ENCODE measurements around the gene KCNIP4. TPM values are rescaled to one million over a fixed set of nuclear protein-coding genes. Genes with fewer than 3 reads are reported as not detected.

KCNIP4 gene
- total and polyA plus RNA-seq, 10 of the 15 experiments (the other 5 are each of a cell fraction or from before 2014, with no cell fraction given) = 0.03 to 0.23 (median 0.13) TPM; not detected in 7

- H3K79me2 ChIP-seq (ENCODE audit: control insufficient read depth, insufficient read depth, low read length) = no peaks in the 10 kb centered on the region
- SMC1A ChIA-PET (ENCODE audit: uncharacterized antibody, unreplicated experiment) = no interaction called here
- H3K9me3 ChIP-seq (replicated peaks; ENCODE audit: control insufficient read depth, insufficient read depth, low read length) = no peaks in the 10 kb centered on the region
- ATAC-seq (no peak), FAIRE-seq (no peak), DNase-seq (ENCODE audit: low read depth, low spot score) (no peak)
- H3K27me3 ChIP-seq (replicated peaks in 1 of 2; ENCODE audit: control insufficient read depth in 2 of 2, insufficient read depth in 2 of 2, low read length in 1 of 2) = no peaks in the 10 kb centered on the region
- BruUV-seq (replicated peaks) = no TSS peak
- H3K4me1 ChIP-seq (ENCODE audit: control insufficient read depth, insufficient read depth, low read length) = no peaks in the 10 kb centered on the region
- RAD21 ChIA-PET (ENCODE audit: unreplicated experiment) = no interaction called here
- no peaks in the 10 kb centered on the region for H3K36me3 ChIP-seq (ENCODE audit: control insufficient read depth in 2 of 2, insufficient read depth in 2 of 2, low read length in 1 of 2)
- H4K20me1 ChIP-seq (ENCODE audit: control insufficient read depth, insufficient read depth) = no peaks in the 10 kb centered on the region
- H3K9ac ChIP-seq (ENCODE audit: control insufficient read depth, insufficient read depth, low read length) = no peak overlapping the region
- intact Hi-C loops (cut with micrococcal nuclease; ENCODE audit: unreplicated experiment) = no loop called here
- H2AFZ ChIP-seq (ENCODE audit: control insufficient read depth, low read depth, low read length) = no peak overlapping the region
- WGBS (ENCODE audit: insufficient coverage, insufficient replicate concordance, low lambda C conversion rate, missing lambda C conversion rate) = 39% methylated on average over 2 of the region's 2 CpGs
- H3K4me3 ChIP-seq = no peak overlapping the region
- in situ Hi-C loops (cut with MboI) = no loop called here
- POLR2A ChIA-PET = no interaction called here
- H3K27ac ChIP-seq (ENCODE audit: control insufficient read depth, insufficient read depth) = no peak overlapping the region
- CTCF ChIA-PET = no interaction called here
- no peak overlapping the region for H3K4me2 ChIP-seq (ENCODE audit: control insufficient read depth, insufficient read depth)
- TF ChIP-seq ELK1 (IDR thresholded peaks at IDR 0.05; ENCODE audit: low read depth, low read length) (no peak), SMARCA5 (IDR thresholded peaks at IDR 0.05) (no peak), SPI1 (IDR thresholded peaks at IDR 0.05; ENCODE audit: borderline replicate concordance, insufficient read depth, low read depth, low read length) (no peak), CUX1 (IDR thresholded peaks at IDR 0.05; ENCODE audit: insufficient replicate concordance, low read depth, low read length) (no peak), ZZZ3 (IDR thresholded peaks at IDR 0.05; ENCODE audit: control insufficient read depth, insufficient read length, low read depth) (no peak), RELB (IDR thresholded peaks at IDR 0.05; ENCODE audit: low read depth) (no peak), NKRF (conservative IDR thresholded peaks at IDR 0.05) (no peak), RUNX3 (IDR thresholded peaks at IDR 0.05; ENCODE audit: low read length) (no peak), HDAC2 (IDR thresholded peaks at IDR 0.05) (no peak), ATF2 (IDR thresholded peaks at IDR 0.05; ENCODE audit: low read length) (no peak), EED (IDR thresholded peaks at IDR 0.05; ENCODE audit: low read depth) (no peak)
Measured at GRCh38 chr4:21848021-21848420, 100.6 kb downstream of the KCNIP4 start.

Data from GM12878 (cell line).